Sigmoid colon (tissue), 7 donors: ENCODE results near the gene LRRC38. TPM values are rescaled to one million over a fixed set of nuclear protein-coding genes. Genes with fewer than 3 reads are reported as not detected.

Experiments
- DNase-seq: peaks from one replicate; pipeline ENCODE4 v3.0.0-alpha.2; 2019
- H3K27ac ChIP-seq, 4 donors: fragments of 200-600 bp; sonication (generic); one replicate each; pipeline ENCODE4 v1.5.1; 2016 to 2019; ENCODE audit warnings: mild to moderate bottlenecking in 1 of 4
- H3K27me3 ChIP-seq, 3 donors: fragments of 200-600 bp; sonication (generic); one replicate each; pipeline ENCODE4 v1.5.1; 2019; ENCODE audit warnings: mild to moderate bottlenecking in 1 of 3
- H3K36me3 ChIP-seq, 4 donors: fragments of 200-600 bp; sonication (generic); one replicate each; pipeline ENCODE4 v1.5.1; 2016 to 2019
- H3K4me1 ChIP-seq, 4 donors: fragments of 200-600 bp; sonication (generic); one replicate each; pipeline ENCODE4 v1.5.1; 2017 to 2019
- H3K4me3 ChIP-seq, 4 donors: fragments of 200-600 bp; sonication (generic); one replicate each; pipeline ENCODE4 v1.5.1; 2017 to 2019; ENCODE audit warnings: mild to moderate bottlenecking in 2 of 4, moderate library complexity in 1 of 4
- H3K9me3 ChIP-seq, 4 donors: fragments of 200-600 bp in 3 of 4; sonication (generic) in 3 of 4; one replicate each; pipeline versions ENCODE4 v1.5.1 to v1.6.1; 2013 to 2019
- CTCF ChIP-seq, 4 experiments: fragments of 450-650 bp in 3 of 4; fragments of 200-600 bp in 1 of 4; IDR thresholded peaks; one replicate each; pipeline ENCODE4 v1.5.1; 2016 to 2019; ENCODE audit warnings: antibody characterized with exemption in 4 of 4, mild to moderate bottlenecking in 3 of 4, moderate library complexity in 2 of 4
- EP300 ChIP-seq, 4 donors: sonication (generic); formaldehyde crosslinking; IDR thresholded peaks; one replicate each; pipeline ENCODE4 v1.6.1; 2017; ENCODE audit warnings: antibody characterized with exemption in 4 of 4
- POLR2A ChIP-seq, 2 donors: fragments of 450-650 bp; IDR thresholded peaks; one replicate each; pipeline ENCODE4 v1.6.1; 2016; ENCODE audit warnings: antibody characterized with exemption in 2 of 2, mild to moderate bottlenecking in 2 of 2, moderate library complexity in 2 of 2
- POLR2AphosphoS5 ChIP-seq, 4 donors: sonication (generic); formaldehyde crosslinking; IDR thresholded peaks; one replicate each; pipeline ENCODE4 v1.6.1; 2017; ENCODE audit warnings: antibody characterized with exemption in 4 of 4
- WGBS, 2 donors: extraction: QIAGEN DNeasy Blood & Tissue Kit; methylation state at CpG; one replicate each; pipeline ENCODE4 v1.1.7; 2013; 5-methylcytosine and 5-hydroxymethylcytosine counted together
- intact Hi-C: fragments of 100-400 bp; cut with DNase I; formaldehyde crosslinking; loops from one replicate; pipeline ENCODE4 v1.15.1; 2023
- polyA plus RNA-seq, 3 donors: library from polyadenylated mRNA; stranded (reverse); fragments of 200-250 nt; gene quantifications; one replicate each; pipeline ENCODE4 v1.2.3, GENCODE V29; 2013
- total RNA-seq, 4 donors: library from RNA; depleted of rRNA; stranded (reverse); fragments of >200 nt; gene quantifications; one replicate each; pipeline ENCODE4 v1.1.0, GENCODE V29; 2016
- donor health status: healthy with polysubstance abuse.
- donor health status: Bipolar disorder and iron deficiency.
- donor health status: healthy.

The LRRC38 gene
- total and polyA plus RNA-seq, 7 donors = not detected

DNA sequence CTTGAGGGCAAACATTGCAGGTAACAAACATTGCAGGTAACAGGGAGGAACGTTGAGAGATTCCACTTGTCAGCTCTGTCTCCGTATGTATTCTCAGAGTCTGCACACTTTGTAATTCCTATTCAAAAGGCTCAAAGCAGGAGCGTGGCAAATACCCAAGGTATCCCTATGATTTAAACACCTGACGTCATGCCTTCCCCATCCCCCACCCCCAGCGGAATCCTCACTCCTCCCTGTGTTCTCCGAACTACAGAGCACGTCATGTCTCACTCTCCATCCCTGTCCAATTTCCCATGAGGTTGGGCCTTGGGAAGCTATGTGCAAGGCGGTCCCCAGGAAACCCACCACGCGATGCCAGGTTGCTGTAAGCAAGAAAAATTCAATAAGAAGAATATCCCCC, 2.8 kb upstream of the LRRC38 start:
- intact Hi-C loops = no loop called here
- H3K27ac ChIP-seq = no peak overlapping the region
- peaks cover 0 to 4% (median 0%) of the 10 kb centered on the region in 4 donors for H3K9me3 ChIP-seq
- DNase-seq = no peak
- no peak for TF ChIP-seq EP300 (IDR thresholded peaks at IDR 0.05)
- TF ChIP-seq POLR2AphosphoS5 (IDR thresholded peaks at IDR 0.05) = no peak
- no peak for TF ChIP-seq POLR2A (IDR thresholded peaks at IDR 0.05)
- TF ChIP-seq CTCF (IDR thresholded peaks at IDR 0.05) = no peak
- WGBS, 2 donors = 50 to 69% methylated on average over 10 of the region's 10 CpGs
- peaks cover 0 to 69% (median 25%) of the 10 kb centered on the region in 3 donors for H3K27me3 ChIP-seq
- H3K36me3 ChIP-seq = no peaks in the 10 kb centered on the region
- peaks cover 0 to 12% (median 8%) of the 10 kb centered on the region in 4 donors for H3K4me1 ChIP-seq
- no peak overlapping the region for H3K4me3 ChIP-seq

DNA sequence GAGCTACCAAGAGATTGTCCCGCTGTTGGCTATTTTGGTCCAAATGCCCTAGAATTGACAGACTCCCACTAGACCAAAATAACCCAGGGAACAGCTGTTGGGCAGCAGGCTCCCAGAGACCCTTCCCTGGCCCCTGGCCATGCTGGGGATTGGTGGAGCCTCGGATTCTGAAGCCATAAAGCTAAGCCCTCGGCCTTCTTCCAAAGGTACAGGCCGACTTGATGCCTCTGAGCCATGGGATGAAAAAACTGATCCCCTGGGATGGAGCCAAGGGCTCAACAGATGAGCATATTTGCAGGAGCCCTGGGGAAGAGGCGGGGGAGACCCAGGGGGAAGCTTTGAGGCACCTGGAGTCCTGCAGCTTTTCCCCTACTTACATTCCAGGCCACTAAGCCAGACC, 1.0 kb upstream of the LRRC38 start:
- Histone ChIP-seq H3K9me3 (peaks cover 0 to 4% (median 0%) of the 10 kb centered on the region in 4 donors), H3K36me3 (no peaks in the 10 kb centered on the region), H3K27me3 (peaks cover 0 to 79% (median 33%) of the 10 kb centered on the region in 3 donors), H3K4me3 (no peak overlapping the region), H3K27ac (no peak overlapping the region), H3K4me1 (peaks cover 0 to 12% (median 8%) of the 10 kb centered on the region in 4 donors)
- 47 to 69% methylated on average over 5 of the region's 5 CpGs for WGBS, 2 donors
- TF ChIP-seq CTCF (IDR thresholded peaks at IDR 0.05) (no peak), POLR2A (IDR thresholded peaks at IDR 0.05) (no peak), EP300 (IDR thresholded peaks at IDR 0.05) (no peak), POLR2AphosphoS5 (IDR thresholded peaks at IDR 0.05) (no peak)
- intact Hi-C loops = no loop called here
- no peak for DNase-seq

DNA sequence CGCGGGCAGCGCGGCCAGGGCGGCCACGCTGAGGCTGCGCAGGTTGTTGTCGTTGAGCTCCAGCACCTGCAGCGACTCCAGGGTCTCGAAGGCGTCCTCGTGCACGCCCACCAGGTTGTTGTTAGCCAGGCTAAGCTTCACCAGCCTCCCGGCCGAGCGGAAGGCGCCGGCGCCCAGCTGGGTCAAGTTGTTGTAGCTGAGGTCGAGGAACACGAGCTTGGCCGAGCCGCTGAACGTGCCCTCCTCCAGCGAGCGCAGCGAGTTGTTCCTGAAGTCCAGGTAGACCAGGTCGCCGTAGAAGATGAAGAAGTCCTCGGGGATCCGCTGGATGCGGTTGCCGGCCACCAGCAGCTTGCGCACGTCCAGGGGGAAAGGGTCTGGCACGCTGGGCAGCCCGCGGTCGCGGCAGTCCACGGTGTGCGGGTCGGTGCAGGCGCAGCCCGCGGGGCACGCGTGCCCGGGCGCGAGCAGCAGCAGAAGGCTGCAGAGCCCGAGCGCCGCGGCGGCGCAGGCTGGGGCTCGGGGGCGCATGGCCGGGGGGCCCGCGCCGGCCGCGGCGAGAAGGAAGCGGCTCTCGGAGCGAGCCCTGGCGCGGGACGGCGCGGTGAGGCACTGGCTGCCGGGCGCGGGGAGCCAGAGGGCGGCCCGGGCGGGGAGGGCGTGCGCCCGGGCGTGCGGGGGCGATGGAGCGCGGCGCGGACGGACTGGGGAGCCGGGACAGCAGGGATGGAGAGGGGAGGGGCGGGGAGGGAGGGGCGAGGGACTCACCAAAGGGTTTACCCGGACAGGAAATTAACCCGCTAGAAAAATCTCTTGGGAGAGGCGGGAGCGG, 524 bp downstream of the LRRC38 start:
- Histone ChIP-seq H3K27me3 (peaks cover 0 to 72% (median 33%) of the 10 kb centered on the region in 3 donors), H3K9me3 (no peaks in the 10 kb centered on the region), H3K36me3 (no peaks in the 10 kb centered on the region), H3K4me1 (peaks cover 0 to 12% (median 8%) of the 10 kb centered on the region in 4 donors), H3K27ac (no peak overlapping the region), H3K4me3 (peak overlapping the region in 1 of 4 donors; percentile 16)
- 3 to 12% methylated on average over 98 of the region's 98 CpGs for WGBS, 2 donors
- TF ChIP-seq CTCF (IDR thresholded peaks at IDR 0.05) (no peak), POLR2A (IDR thresholded peaks at IDR 0.05) (no peak), EP300 (IDR thresholded peaks at IDR 0.05) (no peak), POLR2AphosphoS5 (IDR thresholded peaks at IDR 0.05) (no peak)
- no peak for DNase-seq
- intact Hi-C loops = no loop called here

DNA sequence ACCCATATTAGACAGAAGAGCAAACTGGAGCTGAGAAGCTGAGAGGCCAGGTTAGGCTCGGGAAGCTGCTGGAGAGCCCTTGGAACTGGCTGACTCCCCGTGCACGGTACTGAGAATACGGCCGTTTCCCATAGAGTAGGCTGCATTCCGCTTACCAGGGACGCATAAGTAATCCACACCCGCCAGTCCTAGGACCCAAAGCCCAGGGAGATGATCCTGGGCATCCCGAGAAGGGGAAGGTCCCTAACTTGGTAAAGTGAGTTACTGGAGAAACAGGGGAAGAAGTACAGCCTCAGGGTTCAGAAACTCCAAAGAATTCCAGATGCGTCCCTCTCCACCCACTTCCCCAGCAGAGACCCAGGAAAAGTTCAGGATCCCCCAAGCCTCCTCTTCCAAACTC, 1.3 kb downstream of the LRRC38 start:
- H3K27ac ChIP-seq = no peak overlapping the region
- peaks cover 0 to 12% (median 8%) of the 10 kb centered on the region in 4 donors for H3K4me1 ChIP-seq
- no peaks in the 10 kb centered on the region for H3K9me3 ChIP-seq
- no peak for TF ChIP-seq POLR2AphosphoS5 (IDR thresholded peaks at IDR 0.05)
- no peak for TF ChIP-seq EP300 (IDR thresholded peaks at IDR 0.05)
- TF ChIP-seq CTCF (IDR thresholded peaks at IDR 0.05) = no peak
- TF ChIP-seq POLR2A (IDR thresholded peaks at IDR 0.05) = no peak
- H3K36me3 ChIP-seq = no peaks in the 10 kb centered on the region
- H3K4me3 ChIP-seq = no peak overlapping the region
- H3K27me3 ChIP-seq = peaks cover 0 to 64% (median 33%) of the 10 kb centered on the region in 3 donors
- intact Hi-C loops = no loop called here
- 14 to 18% methylated on average over 10 of the region's 10 CpGs for whole genome bisulfite sequencing, 2 donors
- DNase-seq = no peak
